GM10266 (cell line): ENCODE measurements around the gene GAB2.

ENCODE experiments used
- DNase-seq: peaks from one replicate; pipeline ENCODE4 v3.0.0; 2012; ENCODE audit errors: extremely low spot score
- CTCF ChIP-seq: IDR thresholded peaks from 2 replicates; pipeline ENCODE4 v1.5.1; 2012; ENCODE audit warnings: mild to moderate bottlenecking, low read depth; ENCODE audit not compliant: control insufficient read depth, insufficient read depth; ENCODE audit errors: missing control alignments

GAB2 gene

GRCh38 chr11:78200553-78200952, 217.1 kb downstream of the GAB2 start:
- TF ChIP-seq CTCF = no peak
- no peak for DNase-seq

- TF ChIP-seq CTCF = no peak
- no peak for DNase-seq
Observed at GRCh38 chr11:78200061-78200460, 217.6 kb downstream of the GAB2 start.

GRCh38 chr11:78199653-78200015, 218.0 kb downstream of the GAB2 start:
- no peak for DNase-seq
- no peak for TF ChIP-seq CTCF

- DNase-seq = no peak
- TF ChIP-seq CTCF = no peak
Observed at GRCh38 chr11:78199015-78199652, 218.5 kb downstream of the GAB2 start.

- DNase-seq = no peak
- no peak for TF ChIP-seq CTCF
Observed at GRCh38 chr11:78197816-78198215, 219.8 kb downstream of the GAB2 start.

GRCh38 chr11:78196661-78197091, 220.9 kb downstream of the GAB2 start:
- TF ChIP-seq CTCF = no peak
- DNase-seq = no peak

GRCh38 chr11:78195917-78196560, 221.6 kb downstream of the GAB2 start:
- TF ChIP-seq CTCF = no peak

More at GRCh38 chr11:78195917-78196560, 221.6 kb downstream of the GAB2 start:
- DNase-seq = no peak
